ENCODE data around the gene SLC24A3. TPM values are rescaled to one million over a fixed set of nuclear protein-coding genes. Genes with fewer than 3 reads are reported as not detected.

Gene SLC24A3
- total and polyA plus RNA-seq, 2 experiments from 2014 or later: 0.81 to 2.5 TPM

DNA sequence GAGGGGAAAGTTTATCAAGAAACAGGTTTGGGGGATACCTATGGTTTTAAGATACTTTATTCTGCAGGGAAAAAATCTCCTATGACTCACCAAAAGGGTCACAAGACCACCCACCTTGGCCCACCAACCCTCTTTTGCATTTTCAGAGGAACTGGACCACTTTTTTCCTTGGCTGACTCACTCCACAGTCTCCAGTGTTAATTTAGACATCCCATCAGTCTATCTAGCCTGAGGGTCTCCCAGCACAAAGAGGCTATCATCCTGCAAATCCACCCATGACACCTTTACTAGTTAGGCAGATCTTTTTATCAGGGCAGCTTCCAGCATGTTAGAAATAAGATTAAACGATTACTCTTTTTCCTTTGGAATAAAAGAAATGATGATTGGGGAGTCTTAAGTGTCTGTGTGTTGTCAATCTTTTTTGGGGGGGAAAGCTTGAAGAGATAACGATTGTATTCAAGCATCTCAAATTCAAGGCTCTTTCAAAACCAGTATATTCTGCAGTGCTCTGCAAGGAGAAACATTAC is 407.5 kb downstream of the SLC24A3 start (continued):
- TF ChIP-seq, protein P1, sequence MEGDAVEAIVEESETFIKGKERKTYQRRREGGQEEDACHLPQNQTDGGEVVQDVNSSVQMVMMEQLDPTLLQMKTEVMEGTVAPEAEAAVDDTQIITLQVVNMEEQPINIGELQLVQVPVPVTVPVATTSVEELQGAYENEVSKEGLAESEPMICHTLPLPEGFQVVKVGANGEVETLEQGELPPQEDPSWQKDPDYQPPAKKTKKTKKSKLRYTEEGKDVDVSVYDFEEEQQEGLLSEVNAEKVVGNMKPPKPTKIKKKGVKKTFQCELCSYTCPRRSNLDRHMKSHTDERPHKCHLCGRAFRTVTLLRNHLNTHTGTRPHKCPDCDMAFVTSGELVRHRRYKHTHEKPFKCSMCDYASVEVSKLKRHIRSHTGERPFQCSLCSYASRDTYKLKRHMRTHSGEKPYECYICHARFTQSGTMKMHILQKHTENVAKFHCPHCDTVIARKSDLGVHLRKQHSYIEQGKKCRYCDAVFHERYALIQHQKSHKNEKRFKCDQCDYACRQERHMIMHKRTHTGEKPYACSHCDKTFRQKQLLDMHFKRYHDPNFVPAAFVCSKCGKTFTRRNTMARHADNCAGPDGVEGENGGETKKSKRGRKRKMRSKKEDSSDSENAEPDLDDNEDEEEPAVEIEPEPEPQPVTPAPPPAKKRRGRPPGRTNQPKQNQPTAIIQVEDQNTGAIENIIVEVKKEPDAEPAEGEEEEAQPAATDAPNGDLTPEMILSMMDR (conservative IDR thresholded peaks at IDR 0.05; ENCODE audit: low read depth in 2 of 2): no peak
- TF ChIP-seq POLR2AphosphoS5 (IDR thresholded peaks at IDR 0.05; ENCODE audit: low read depth) (no peak), EZH2phosphoT487 (IDR thresholded peaks at IDR 0.05; ENCODE audit: unreplicated experiment) (no peak), NANOG (IDR thresholded peaks at IDR 0.05; ENCODE audit: borderline replicate concordance) (no peak), CREB1 (CRISPR knock-in tag; IDR thresholded peaks at IDR 0.05; ENCODE audit: low read depth) (no peak), JUNB (IDR thresholded peaks at IDR 0.05; ENCODE audit: unreplicated experiment) (no peak), EZH2 (IDR thresholded peaks at IDR 0.05; ENCODE audit: low read depth, unreplicated experiment) (no peak)
- TF ChIP-seq, protein P2, sequence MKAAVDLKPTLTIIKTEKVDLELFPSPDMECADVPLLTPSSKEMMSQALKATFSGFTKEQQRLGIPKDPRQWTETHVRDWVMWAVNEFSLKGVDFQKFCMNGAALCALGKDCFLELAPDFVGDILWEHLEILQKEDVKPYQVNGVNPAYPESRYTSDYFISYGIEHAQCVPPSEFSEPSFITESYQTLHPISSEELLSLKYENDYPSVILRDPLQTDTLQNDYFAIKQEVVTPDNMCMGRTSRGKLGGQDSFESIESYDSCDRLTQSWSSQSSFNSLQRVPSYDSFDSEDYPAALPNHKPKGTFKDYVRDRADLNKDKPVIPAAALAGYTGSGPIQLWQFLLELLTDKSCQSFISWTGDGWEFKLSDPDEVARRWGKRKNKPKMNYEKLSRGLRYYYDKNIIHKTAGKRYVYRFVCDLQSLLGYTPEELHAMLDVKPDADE (IDR thresholded peaks at IDR 0.05): no peak

DNA sequence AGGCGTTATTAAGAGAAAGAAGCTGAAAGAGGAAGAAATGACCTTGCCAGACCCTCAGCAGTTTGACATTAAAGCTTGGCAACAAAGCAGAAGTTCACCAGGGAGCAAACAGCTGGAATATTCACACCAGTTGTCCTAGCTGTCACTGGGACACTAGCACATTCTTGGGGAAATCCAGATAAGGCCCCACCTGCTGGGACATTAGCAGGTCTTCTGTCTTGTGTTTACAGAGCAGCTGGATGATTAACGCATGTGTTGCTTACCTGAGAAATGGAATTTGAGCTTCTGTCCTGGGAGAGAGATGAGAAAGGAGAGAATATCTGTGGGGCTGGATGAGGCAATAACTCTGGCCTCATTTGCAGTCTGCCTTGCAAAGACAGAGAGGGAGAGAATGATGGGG is 408.0 kb downstream of the SLC24A3 start:
- Histone ChIP-seq H2AFZ (no peak overlapping the region), H3K4me3 (no peak overlapping the region), H3K79me2 (replicated peaks; ENCODE audit: insufficient read depth) (no peaks in the 10 kb centered on the region), H3K4me1 (ENCODE audit: insufficient read depth) (peaks cover 21% of the 10 kb centered on the region), H3K9me2 (ENCODE audit: insufficient read depth) (peaks cover 40% of the 10 kb centered on the region), H4K20me1 (replicated peaks; ENCODE audit: insufficient read depth) (no peaks in the 10 kb centered on the region), H3K36me3 (ENCODE audit: insufficient read depth) (no peaks in the 10 kb centered on the region), H3K27me3 (ENCODE audit: insufficient read depth) (no peaks in the 10 kb centered on the region), H3K27ac (ENCODE audit: low read depth) (0 out of 2 replicates have a peak overlapping the region, but pooled peaks have one; percentile 13), H3K4me2 (peak overlapping the region; percentile 43), H3F3A (replicated peaks; ENCODE audit: low read depth) (no peaks in the 10 kb centered on the region)
- no peak overlapping the region for H3K27ac Mint-ChIP-seq
- peak overlapping the region; percentile 16; the same call in 1 of the 3 replicates for H3K4me3 Mint-ChIP-seq
- TF ChIP-seq, protein P3, sequence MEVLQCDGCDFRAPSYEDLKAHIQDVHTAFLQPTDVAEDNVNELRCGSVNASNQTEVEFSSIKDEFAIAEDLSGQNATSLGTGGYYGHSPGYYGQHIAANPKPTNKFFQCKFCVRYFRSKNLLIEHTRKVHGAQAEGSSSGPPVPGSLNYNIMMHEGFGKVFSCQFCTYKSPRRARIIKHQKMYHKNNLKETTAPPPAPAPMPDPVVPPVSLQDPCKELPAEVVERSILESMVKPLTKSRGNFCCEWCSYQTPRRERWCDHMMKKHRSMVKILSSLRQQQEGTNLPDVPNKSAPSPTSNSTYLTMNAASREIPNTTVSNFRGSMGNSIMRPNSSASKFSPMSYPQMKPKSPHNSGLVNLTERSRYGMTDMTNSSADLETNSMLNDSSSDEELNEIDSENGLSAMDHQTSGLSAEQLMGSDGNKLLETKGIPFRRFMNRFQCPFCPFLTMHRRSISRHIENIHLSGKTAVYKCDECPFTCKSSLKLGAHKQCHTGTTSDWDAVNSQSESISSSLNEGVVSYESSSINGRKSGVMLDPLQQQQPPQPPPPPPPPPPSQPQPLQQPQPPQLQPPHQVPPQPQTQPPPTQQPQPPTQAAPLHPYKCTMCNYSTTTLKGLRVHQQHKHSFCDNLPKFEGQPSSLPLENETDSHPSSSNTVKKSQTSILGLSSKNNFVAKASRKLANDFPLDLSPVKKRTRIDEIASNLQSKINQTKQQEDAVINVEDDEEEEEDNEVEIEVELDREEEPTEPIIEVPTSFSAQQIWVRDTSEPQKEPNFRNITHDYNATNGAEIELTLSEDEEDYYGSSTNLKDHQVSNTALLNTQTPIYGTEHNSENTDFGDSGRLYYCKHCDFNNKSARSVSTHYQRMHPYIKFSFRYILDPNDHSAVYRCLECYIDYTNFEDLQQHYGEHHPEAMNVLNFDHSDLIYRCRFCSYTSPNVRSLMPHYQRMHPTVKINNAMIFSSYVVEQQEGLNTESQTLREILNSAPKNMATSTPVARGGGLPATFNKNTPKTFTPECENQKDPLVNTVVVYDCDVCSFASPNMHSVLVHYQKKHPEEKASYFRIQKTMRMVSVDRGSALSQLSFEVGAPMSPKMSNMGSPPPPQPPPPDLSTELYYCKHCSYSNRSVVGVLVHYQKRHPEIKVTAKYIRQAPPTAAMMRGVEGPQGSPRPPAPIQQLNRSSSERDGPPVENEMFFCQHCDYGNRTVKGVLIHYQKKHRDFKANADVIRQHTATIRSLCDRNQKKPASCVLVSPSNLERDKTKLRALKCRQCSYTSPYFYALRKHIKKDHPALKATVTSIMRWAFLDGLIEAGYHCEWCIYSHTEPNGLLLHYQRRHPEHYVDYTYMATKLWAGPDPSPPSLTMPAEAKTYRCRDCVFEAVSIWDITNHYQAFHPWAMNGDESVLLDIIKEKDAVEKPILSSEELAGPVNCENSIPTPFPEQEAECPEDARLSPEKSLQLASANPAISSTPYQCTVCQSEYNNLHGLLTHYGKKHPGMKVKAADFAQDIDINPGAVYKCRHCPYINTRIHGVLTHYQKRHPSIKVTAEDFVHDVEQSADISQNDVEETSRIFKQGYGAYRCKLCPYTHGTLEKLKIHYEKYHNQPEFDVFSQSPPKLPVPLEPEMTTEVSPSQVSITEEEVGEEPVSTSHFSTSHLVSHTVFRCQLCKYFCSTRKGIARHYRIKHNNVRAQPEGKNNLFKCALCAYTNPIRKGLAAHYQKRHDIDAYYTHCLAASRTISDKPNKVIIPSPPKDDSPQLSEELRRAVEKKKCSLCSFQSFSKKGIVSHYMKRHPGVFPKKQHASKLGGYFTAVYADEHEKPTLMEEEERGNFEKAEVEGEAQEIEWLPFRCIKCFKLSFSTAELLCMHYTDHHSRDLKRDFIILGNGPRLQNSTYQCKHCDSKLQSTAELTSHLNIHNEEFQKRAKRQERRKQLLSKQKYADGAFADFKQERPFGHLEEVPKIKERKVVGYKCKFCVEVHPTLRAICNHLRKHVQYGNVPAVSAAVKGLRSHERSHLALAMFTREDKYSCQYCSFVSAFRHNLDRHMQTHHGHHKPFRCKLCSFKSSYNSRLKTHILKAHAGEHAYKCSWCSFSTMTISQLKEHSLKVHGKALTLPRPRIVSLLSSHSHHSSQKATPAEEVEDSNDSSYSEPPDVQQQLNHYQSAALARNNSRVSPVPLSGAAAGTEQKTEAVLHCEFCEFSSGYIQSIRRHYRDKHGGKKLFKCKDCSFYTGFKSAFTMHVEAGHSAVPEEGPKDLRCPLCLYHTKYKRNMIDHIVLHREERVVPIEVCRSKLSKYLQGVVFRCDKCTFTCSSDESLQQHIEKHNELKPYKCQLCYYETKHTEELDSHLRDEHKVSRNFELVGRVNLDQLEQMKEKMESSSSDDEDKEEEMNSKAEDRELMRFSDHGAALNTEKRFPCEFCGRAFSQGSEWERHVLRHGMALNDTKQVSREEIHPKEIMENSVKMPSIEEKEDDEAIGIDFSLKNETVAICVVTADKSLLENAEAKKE (CRISPR knock-in tag; IDR thresholded peaks at IDR 0.05): peak; percentile 96
- TF ChIP-seq STAT1 (IDR thresholded peaks at IDR 0.05; ENCODE audit: unreplicated experiment) (no peak), EZH2 (IDR thresholded peaks at IDR 0.05; ENCODE audit: low read depth, unreplicated experiment) (no peak), NANOG (IDR thresholded peaks at IDR 0.05; ENCODE audit: borderline replicate concordance) (peak; percentile 74), ZNF114 (CRISPR knock-in tag; IDR thresholded peaks at IDR 0.05) (no peak; the same call in 1 of the 2 replicates), ZNF331 (CRISPR knock-in tag; IDR thresholded peaks at IDR 0.05; ENCODE audit: low read depth) (no peak)
- TF ChIP-seq, protein P2 (IDR thresholded peaks at IDR 0.05): no peak
- H3K4me1 Mint-ChIP-seq: peaks cover 30% of the 10 kb centered on the region
- peaks cover 12% of the 10 kb centered on the region for H3K9me3 Mint-ChIP-seq
- no peaks in the 10 kb centered on the region for H3K27me3 Mint-ChIP-seq (ENCODE audit: insufficient read depth, low read depth, poor library complexity)
- ATAC-seq (peak; percentile 88), DNase-seq (ENCODE audit: low spot score) (peak; percentile 73)
- H3K36me3 Mint-ChIP-seq (ENCODE audit: low read depth): peaks cover 17% of the 10 kb centered on the region
